ENCODE results near the gene PKN1. TPM values are rescaled to one million over a fixed set of nuclear protein-coding genes. Genes with fewer than 3 reads are reported as not detected.

Gene PKN1
- total RNA-seq, 1 donor from 2014 or later, result 147 TPM

DNA sequence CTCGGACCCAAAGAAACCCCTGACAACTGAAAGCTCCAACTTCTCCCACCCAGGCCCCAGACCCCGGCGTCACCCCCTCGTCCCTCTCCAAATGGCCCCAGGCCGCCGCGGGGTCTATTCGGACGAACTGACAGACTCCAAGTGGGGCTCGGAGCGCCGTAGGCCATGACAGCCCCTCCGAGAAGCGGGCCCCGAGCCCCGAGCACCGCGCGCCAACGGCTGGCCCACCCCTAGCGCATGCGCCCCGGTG, 14.3 kb upstream of the PKN1 start:
- intact Hi-C loops (cut with DNase I), result no loop called here
- DNase-seq (no peak), ATAC-seq (peak; percentile 88 to 89)
- Histone ChIP-seq H3K36me3 (peaks cover 16% of the 10 kb centered on the region), H3K27ac (peak overlapping the region; percentile 89), H3K9me3 (no peaks in the 10 kb centered on the region), H3K4me3 (peak overlapping the region; percentile 94), H3K4me1 (peaks cover 32% of the 10 kb centered on the region), H3K27me3 (ENCODE audit: low read depth) (no peaks in the 10 kb centered on the region)
- TF ChIP-seq, protein P1, sequence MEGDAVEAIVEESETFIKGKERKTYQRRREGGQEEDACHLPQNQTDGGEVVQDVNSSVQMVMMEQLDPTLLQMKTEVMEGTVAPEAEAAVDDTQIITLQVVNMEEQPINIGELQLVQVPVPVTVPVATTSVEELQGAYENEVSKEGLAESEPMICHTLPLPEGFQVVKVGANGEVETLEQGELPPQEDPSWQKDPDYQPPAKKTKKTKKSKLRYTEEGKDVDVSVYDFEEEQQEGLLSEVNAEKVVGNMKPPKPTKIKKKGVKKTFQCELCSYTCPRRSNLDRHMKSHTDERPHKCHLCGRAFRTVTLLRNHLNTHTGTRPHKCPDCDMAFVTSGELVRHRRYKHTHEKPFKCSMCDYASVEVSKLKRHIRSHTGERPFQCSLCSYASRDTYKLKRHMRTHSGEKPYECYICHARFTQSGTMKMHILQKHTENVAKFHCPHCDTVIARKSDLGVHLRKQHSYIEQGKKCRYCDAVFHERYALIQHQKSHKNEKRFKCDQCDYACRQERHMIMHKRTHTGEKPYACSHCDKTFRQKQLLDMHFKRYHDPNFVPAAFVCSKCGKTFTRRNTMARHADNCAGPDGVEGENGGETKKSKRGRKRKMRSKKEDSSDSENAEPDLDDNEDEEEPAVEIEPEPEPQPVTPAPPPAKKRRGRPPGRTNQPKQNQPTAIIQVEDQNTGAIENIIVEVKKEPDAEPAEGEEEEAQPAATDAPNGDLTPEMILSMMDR (IDR thresholded peaks at IDR 0.05), result no peak

DNA sequence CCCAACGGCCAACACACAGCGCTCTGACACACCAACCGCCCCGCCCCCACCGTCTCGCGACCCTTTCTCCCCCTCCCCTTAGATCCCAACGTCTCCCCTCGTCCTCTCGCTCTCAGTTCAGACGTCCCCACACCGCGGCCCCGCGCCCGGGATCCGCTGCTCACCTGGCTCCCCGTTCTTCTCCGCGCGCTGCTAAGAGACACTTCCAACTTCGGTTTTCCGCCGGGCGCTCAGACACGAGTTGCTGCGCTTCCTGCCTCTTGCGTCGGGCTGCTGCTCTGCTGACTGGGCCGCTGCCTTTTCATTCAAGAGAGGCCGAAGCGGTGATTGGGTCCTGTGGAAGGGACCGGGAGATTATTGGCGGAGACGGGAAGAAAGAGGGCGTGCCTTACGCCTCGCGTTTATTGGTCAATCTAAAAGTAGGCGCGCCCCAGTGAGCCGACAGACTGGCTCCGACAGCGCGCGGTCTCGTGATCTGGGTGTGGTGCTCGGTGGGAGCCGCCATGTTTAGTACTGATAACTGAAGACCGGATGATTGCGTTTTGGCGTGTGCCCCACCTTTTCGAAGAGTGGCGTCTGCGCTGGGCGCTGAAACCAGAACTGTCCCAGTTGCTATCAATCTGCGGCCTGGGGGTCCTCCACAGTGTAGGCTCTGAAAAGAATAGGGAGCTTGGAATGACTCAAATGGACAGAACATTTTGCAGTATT, 13.8 kb upstream of the PKN1 start, which contains the start of gene DDX39A:
DDX39A (minus strand) TSS at position 236 of the 708 bp plus-strand sequence. CDS start 6,121 bp downstream, outside the sequence.
- DNase-seq, result peak; percentile 99
- Histone ChIP-seq H3K36me3 (peaks cover 16% of the 10 kb centered on the region), H3K27ac (peak within 1 kb of the TSS; percentile 89), H3K4me1 (peaks cover 27% of the 10 kb centered on the region), H3K9me3 (no peaks in the 10 kb centered on the region), H3K4me3 (peak within 1 kb of the TSS; percentile 94), H3K27me3 (ENCODE audit: low read depth) (no peaks in the 10 kb centered on the region)
- ATAC-seq, result peak; percentile 97 to 98
- TF ChIP-seq, protein P1 (IDR thresholded peaks at IDR 0.05), result no peak
- intact Hi-C loops (cut with DNase I), result no loop called here

DNA sequence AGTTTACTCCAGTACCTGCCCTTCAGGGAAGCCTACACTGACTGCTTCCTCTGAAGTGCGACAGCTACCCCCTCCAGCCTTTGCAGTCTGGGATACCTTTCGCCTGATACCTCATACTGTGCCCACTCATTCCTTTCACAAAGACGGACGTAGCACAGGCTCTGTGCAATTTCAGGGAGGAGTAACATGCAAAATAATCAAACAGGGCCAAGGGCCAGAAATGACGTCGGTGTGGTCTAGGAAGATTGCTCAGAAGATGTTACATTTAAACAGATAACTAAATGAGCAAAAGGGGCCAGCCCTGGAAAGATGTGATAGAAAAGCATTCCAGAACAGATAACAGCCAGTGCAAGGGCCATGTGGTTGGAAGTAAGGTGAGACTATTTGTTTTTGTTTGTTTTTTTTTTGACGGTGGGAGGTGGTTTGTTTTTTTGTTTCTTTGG, 7.4 kb upstream of the PKN1 start:
- no peak for DNase-seq
- no peaks in the 10 kb centered on the region for H3K4me1 ChIP-seq
- TF ChIP-seq, protein P1 (IDR thresholded peaks at IDR 0.05), result no peak
- ATAC-seq, result no peak
- H3K36me3 ChIP-seq, result no peaks in the 10 kb centered on the region
- H3K9me3 ChIP-seq, result no peaks in the 10 kb centered on the region
- no peaks in the 10 kb centered on the region for H3K27me3 ChIP-seq (ENCODE audit: low read depth)
- no peak overlapping the region for H3K27ac ChIP-seq
- no peak overlapping the region for H3K4me3 ChIP-seq
- intact Hi-C loops (cut with DNase I), result no loop called here

DNA sequence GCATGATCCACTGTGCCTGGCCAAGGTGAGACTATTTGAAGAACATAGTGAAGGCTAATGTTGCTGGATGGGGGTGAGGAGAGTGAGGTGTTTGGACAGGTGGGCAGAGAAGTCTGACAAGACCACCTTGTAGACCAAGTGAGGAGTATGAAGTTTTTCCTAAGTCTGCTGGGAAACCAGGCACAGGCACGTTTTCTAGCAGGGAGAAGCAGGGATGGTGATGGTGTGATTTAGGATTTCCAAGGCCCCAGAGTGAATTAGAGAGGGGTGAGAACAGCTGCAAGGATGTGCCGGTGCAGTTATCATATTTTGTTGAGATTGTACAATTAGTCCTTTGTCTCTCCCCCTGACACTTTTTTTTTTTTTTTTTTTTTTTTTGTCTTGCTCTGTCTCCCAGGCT, 5.6 kb upstream of the PKN1 start:
- no peak overlapping the region for H3K4me3 ChIP-seq
- H3K4me1 ChIP-seq, result peaks cover 10% of the 10 kb centered on the region
- H3K27me3 ChIP-seq (ENCODE audit: low read depth), result no peaks in the 10 kb centered on the region
- TF ChIP-seq, protein P1 (IDR thresholded peaks at IDR 0.05), result no peak
- intact Hi-C loops (cut with DNase I), result no loop called here
- ATAC-seq (no peak), DNase-seq (no peak)
- no peaks in the 10 kb centered on the region for H3K9me3 ChIP-seq
- H3K27ac ChIP-seq, result no peak overlapping the region
- no peaks in the 10 kb centered on the region for H3K36me3 ChIP-seq

DNA sequence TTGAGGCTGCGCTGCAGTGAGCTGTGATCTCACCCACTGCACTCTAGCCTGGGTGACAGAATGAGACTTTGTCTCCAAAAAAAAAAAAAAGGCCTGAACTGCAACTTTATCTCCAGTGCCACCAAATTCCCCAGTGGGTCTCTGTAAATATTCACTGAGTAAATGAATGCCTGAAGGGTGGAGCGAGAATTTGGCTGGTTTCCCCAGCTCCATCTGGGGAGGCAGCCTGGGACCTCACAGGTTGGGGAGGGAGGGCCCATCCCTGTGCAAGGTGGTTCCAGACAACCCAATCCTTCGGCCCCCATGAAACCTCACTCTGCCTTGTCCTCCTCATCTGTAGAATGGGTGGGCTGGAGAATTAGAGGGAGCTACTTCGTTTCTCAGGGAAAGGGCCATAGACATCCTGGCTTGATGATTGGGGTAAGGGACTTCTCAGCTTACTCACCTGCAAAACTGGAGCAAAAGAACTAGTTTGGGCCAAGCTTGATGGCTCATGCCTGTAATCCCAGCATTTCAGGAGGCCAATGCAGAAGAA, 4.2 kb upstream of the PKN1 start:
- intact Hi-C loops (cut with DNase I), result no loop called here
- H3K27ac ChIP-seq, result no peak overlapping the region
- ATAC-seq, result no peak
- H3K27me3 ChIP-seq (ENCODE audit: low read depth), result no peaks in the 10 kb centered on the region
- H3K9me3 ChIP-seq, result no peaks in the 10 kb centered on the region
- H3K36me3 ChIP-seq, result no peaks in the 10 kb centered on the region
- TF ChIP-seq, protein P1 (IDR thresholded peaks at IDR 0.05), result no peak
- H3K4me1 ChIP-seq, result peaks cover 17% of the 10 kb centered on the region
- DNase-seq, result no peak
- no peak overlapping the region for H3K4me3 ChIP-seq
